GM21786 (cell line): ENCODE results near the gene GLI2.

Experiments
- ATAC-seq: cut with Tn5 transposase; IDR thresholded peaks from one replicate; pipeline ENCODE4 v1.9.1; 2021; ENCODE audit not compliant: unreplicated experiment

Gene GLI2

GRCh38 chr2:120735746-120736170 lies at the start of gene GLI2:
Gene GLI2 (plus strand): TSS chr2:120735868. CDS start chr2:120797321, 61,453 bp downstream.
- no peak for ATAC-seq

GRCh38 chr2:120685974-120686297 lies 49.7 kb upstream of the GLI2 start:
- no peak for ATAC-seq

GRCh38 chr2:120686511-120687168 lies 49.0 kb upstream of the GLI2 start:
- ATAC-seq: no peak

GRCh38 chr2:120687210-120687609 lies 48.5 kb upstream of the GLI2 start:
- no peak for ATAC-seq

GRCh38 chr2:120690521-120690920 lies 45.1 kb upstream of the GLI2 start:
- no peak for ATAC-seq

- no peak for ATAC-seq
Observed at GRCh38 chr2:120691410-120691809, 44.3 kb upstream of the GLI2 start.

GRCh38 chr2:120692691-120693090 lies 43.0 kb upstream of the GLI2 start:
- no peak for ATAC-seq

- ATAC-seq: no peak
Observed at GRCh38 chr2:120693121-120693520, 42.5 kb upstream of the GLI2 start.

GRCh38 chr2:120694034-120694433 lies 41.6 kb upstream of the GLI2 start:
- no peak for ATAC-seq

GRCh38 chr2:120697471-120697870 lies 38.2 kb upstream of the GLI2 start:
- no peak for ATAC-seq

- ATAC-seq: no peak
Observed at GRCh38 chr2:120699292-120699691, 36.4 kb upstream of the GLI2 start.

- no peak for ATAC-seq
Observed at GRCh38 chr2:120700659-120701058, 35.0 kb upstream of the GLI2 start.

GRCh38 chr2:120701096-120701495 lies 34.6 kb upstream of the GLI2 start:
- ATAC-seq: no peak

- no peak for ATAC-seq
Observed at GRCh38 chr2:120701499-120701898, 34.2 kb upstream of the GLI2 start.

- no peak for ATAC-seq
Observed at GRCh38 chr2:120702061-120702460, 33.6 kb upstream of the GLI2 start.

- no peak for ATAC-seq
Observed at GRCh38 chr2:120702801-120703200, 32.9 kb upstream of the GLI2 start.

GRCh38 chr2:120703330-120703994 lies 32.2 kb upstream of the GLI2 start:
- ATAC-seq: no peak

GRCh38 chr2:120704696-120705095 lies 31.0 kb upstream of the GLI2 start:
- no peak for ATAC-seq

- no peak for ATAC-seq
Observed at GRCh38 chr2:120707816-120708215, 27.9 kb upstream of the GLI2 start.

GRCh38 chr2:120708944-120709607 lies 26.6 kb upstream of the GLI2 start:
- ATAC-seq: no peak

- no peak for ATAC-seq
Observed at GRCh38 chr2:120709608-120710041, 26.0 kb upstream of the GLI2 start.

GRCh38 chr2:120710256-120710655 lies 25.4 kb upstream of the GLI2 start:
- no peak for ATAC-seq
